ENCODE results near the gene WDR4. TPM values are rescaled to one million over a fixed set of nuclear protein-coding genes. Genes with fewer than 3 reads are reported as not detected.
A peak's percentile ranks its signal among the peaks of the same experiment; 100 is the strongest.

The WDR4 gene
- total RNA-seq, 4 donors from 2014 or later = 12.8 to 51.2 (median 26.3) TPM

DNA sequence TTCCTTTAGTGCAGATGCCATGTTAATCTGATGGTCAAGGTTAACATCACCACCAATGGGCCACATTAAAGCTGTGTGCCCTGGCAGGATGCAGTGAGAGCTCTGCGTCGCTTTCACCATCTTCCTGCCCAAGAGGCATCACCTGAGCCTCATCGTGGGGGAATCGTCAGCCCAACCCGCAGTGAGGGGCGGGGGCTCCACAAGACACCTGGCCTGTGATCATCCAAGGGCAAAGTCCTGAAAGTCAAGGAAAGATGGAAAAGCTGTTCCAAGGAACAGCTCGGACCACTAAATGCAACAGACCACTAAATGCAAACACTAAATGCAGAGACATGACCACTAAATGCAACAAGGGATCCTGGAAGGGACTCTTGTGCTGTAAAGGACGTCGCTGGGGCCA is 49.9 kb downstream of the WDR4 start:
- peaks cover 0 to 10% (median 2%) of the 10 kb centered on the region in 4 donors for H3K4me1 ChIP-seq
- no peaks in the 10 kb centered on the region for H3K36me3 ChIP-seq
- no peak overlapping the region for H3K27ac ChIP-seq
- DNase-seq = peak in 2 of 3 donors; percentile 10 to 28
- H3K27me3 ChIP-seq = no peaks in the 10 kb centered on the region
- TF ChIP-seq, protein P1, sequence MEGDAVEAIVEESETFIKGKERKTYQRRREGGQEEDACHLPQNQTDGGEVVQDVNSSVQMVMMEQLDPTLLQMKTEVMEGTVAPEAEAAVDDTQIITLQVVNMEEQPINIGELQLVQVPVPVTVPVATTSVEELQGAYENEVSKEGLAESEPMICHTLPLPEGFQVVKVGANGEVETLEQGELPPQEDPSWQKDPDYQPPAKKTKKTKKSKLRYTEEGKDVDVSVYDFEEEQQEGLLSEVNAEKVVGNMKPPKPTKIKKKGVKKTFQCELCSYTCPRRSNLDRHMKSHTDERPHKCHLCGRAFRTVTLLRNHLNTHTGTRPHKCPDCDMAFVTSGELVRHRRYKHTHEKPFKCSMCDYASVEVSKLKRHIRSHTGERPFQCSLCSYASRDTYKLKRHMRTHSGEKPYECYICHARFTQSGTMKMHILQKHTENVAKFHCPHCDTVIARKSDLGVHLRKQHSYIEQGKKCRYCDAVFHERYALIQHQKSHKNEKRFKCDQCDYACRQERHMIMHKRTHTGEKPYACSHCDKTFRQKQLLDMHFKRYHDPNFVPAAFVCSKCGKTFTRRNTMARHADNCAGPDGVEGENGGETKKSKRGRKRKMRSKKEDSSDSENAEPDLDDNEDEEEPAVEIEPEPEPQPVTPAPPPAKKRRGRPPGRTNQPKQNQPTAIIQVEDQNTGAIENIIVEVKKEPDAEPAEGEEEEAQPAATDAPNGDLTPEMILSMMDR (IDR thresholded peaks at IDR 0.05) = no peak
- no peak for TF ChIP-seq POLR2A (IDR thresholded peaks at IDR 0.05)
- H3K9me3 ChIP-seq = no peaks in the 10 kb centered on the region
- H3K4me3 ChIP-seq = no peak overlapping the region

DNA sequence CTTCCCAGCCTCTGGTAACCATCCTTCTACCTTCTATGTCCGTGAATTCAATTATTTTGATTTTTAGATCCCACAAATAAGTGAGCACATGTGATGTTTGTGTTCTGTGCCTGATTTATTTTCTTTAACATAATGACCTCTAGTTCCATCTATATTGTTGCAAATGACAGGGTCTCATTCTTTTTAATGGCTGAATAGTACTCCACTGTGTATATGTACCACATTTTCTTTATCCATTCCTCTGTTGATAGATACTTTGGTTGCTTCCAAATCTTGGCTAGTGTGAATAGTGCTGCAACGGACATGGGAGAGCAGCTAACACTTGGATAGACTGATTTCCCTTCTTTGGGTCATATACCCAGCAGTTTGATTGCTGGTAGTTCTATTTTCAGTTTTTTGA is 51.8 kb downstream of the WDR4 start:
- Histone ChIP-seq H3K9me3 (no peaks in the 10 kb centered on the region), H3K4me3 (no peak overlapping the region), H3K4me1 (peaks cover 0 to 4% (median under 1%) of the 10 kb centered on the region in 4 donors), H3K27ac (no peak overlapping the region), H3K36me3 (no peaks in the 10 kb centered on the region), H3K27me3 (no peaks in the 10 kb centered on the region)
- no peak for TF ChIP-seq POLR2A (IDR thresholded peaks at IDR 0.05)
- TF ChIP-seq, protein P1 (IDR thresholded peaks at IDR 0.05) = no peak
- DNase-seq = no peak

DNA sequence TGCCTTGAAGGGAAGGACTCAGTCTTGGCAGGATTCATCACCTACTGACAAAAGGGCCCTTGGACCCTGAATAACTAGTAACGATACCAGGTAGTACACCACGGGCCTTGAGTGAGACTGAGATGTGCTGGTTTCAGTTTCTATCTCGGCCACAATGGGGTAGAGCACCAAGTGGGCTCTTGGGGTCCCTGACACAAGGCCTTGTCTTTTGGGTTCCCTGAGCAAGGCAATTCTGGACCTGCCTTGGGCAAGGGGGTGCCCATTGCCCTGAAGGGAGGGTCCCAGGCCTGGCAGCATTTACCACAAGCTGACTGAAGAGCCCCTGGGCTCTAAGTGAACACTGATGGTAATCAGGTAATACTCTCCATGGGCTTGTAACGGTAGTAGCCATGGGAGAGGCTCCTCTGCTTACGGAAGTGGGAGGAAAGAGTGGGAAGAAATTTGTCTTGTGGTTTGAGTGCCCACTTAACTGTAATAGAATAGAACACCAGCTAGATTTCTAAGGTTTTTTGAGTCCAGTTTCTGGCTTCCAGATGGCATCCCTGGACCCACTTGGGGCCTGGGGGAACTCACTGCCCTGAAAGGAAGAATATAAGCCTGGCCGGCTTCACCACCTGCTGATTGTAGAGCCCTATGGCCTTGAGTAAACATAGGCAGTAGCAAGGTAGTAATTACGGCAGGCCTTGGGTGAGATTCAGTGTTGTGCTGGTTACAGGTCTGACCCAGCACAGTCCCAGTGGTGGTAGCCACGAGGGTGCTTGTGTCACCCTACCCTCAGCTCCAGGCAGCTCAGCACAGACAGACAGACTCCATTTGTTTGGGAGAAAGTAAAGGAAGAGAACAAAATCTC is 58.5 kb downstream of the WDR4 start:
- H3K27ac ChIP-seq = no peak overlapping the region
- H3K9me3 ChIP-seq = no peaks in the 10 kb centered on the region
- no peak for DNase-seq
- no peaks in the 10 kb centered on the region for H3K27me3 ChIP-seq
- no peaks in the 10 kb centered on the region for H3K4me1 ChIP-seq
- no peak overlapping the region for H3K4me3 ChIP-seq
- TF ChIP-seq, protein P1 (IDR thresholded peaks at IDR 0.05) = peak in 1 of 6 experiments; percentile 11
- no peak for TF ChIP-seq POLR2A (IDR thresholded peaks at IDR 0.05)
- H3K36me3 ChIP-seq = no peaks in the 10 kb centered on the region

DNA sequence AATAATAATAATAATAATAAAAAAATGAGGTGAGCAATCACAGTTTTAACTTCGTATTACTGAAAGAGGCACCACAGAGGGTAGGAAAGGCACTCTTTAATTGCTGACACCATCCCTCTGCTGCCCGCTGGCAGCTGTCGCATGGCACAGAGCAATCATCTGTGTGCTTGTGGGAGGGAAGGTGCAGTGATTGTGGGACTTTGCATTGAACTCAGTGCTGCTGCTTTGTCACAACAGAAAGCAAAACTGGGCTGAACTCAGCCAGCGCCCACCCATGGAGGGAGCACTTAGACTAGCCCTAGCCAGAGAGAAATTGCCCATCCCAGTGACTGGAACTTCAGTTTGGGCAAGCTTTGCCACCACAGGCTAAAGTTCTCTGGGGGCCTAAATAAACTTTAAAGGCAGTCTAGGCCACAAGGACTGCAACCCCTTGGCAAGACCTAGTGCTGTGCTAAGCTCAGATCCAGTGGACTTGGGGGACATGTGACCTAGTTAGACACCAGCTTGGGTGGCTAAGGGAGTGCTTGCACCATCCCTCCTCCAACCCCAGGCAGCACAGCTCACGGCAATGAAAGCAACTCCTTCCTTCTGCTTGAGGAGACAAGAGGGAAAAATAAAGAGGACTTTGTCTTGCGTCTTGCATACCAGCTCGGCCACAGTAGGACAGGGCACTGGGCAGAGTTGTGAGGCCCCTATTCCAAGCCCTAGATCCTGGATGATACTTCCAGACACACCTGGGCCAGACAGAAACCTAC is 59.3 kb downstream of the WDR4 start:
- H3K27me3 ChIP-seq = no peaks in the 10 kb centered on the region
- no peak overlapping the region for H3K4me3 ChIP-seq
- no peaks in the 10 kb centered on the region for H3K9me3 ChIP-seq
- no peaks in the 10 kb centered on the region for H3K4me1 ChIP-seq
- no peaks in the 10 kb centered on the region for H3K36me3 ChIP-seq
- DNase-seq = no peak
- TF ChIP-seq, protein P1 (IDR thresholded peaks at IDR 0.05) = no peak
- TF ChIP-seq POLR2A (IDR thresholded peaks at IDR 0.05) = no peak
- no peak overlapping the region for H3K27ac ChIP-seq

DNA sequence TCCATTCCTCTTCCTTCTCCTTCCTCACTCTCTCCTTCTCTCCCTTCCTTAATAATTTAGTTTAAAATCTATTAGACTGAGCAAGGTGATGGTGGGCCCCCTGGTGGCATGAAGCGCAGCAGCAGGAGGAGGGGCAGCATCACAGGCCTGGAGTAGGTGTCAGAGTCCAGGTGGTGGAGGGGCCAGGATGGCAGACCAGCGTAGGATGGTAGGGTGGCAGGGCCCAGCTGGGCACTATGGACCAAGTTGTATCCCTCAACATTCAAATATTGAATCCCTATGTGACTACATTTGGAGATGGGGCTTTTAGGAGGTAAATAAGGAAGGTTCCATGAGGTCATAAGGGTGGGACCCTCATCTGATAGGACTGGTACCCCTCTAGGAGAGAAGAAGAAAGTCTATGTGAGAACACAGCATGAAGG is 61.0 kb downstream of the WDR4 start:
- Histone ChIP-seq H3K4me3 (no peak overlapping the region), H3K4me1 (no peaks in the 10 kb centered on the region), H3K27ac (no peak overlapping the region), H3K27me3 (no peaks in the 10 kb centered on the region), H3K36me3 (no peaks in the 10 kb centered on the region), H3K9me3 (no peaks in the 10 kb centered on the region)
- peak; percentile 44 to 85 (median 81) for DNase-seq
- TF ChIP-seq POLR2A (IDR thresholded peaks at IDR 0.05) = no peak
- TF ChIP-seq, protein P1 (IDR thresholded peaks at IDR 0.05) = peak; percentile 43 to 93 (median 82)
